PC-3 (cell line): ENCODE measurements around the gene CCR5AS.

Source experiments
- EZH2 ChIP-seq: fragments of 300-600 bp; sonication (generic); IDR thresholded peaks from one replicate; pipeline ENCODE4 v1.6.1; 2017; ENCODE audit warnings: antibody characterized with exemption, mild to moderate bottlenecking, low read length; ENCODE audit not compliant: unreplicated experiment
- EZH2phosphoT487 ChIP-seq: fragments of 300-600 bp; sonication (generic); IDR thresholded peaks from 2 replicates; pipeline ENCODE4 v1.6.1; 2018; ENCODE audit warnings: mild to moderate bottlenecking, antibody characterized with exemption, low read length, borderline replicate concordance
- TF ChIP-seq, protein P1 (sequence below): fragments of 300-600 bp; sonication (generic); conservative IDR thresholded peaks from 2 replicates; pipeline ENCODE4 v1.5.1; 2017; ENCODE audit warnings: antibody characterized with exemption, low read depth, mild to moderate bottlenecking, low read length

GRCh38 chr3:46413951-46414350, 7.1 kb upstream of the CCR5AS start:
- TF ChIP-seq, protein P1, sequence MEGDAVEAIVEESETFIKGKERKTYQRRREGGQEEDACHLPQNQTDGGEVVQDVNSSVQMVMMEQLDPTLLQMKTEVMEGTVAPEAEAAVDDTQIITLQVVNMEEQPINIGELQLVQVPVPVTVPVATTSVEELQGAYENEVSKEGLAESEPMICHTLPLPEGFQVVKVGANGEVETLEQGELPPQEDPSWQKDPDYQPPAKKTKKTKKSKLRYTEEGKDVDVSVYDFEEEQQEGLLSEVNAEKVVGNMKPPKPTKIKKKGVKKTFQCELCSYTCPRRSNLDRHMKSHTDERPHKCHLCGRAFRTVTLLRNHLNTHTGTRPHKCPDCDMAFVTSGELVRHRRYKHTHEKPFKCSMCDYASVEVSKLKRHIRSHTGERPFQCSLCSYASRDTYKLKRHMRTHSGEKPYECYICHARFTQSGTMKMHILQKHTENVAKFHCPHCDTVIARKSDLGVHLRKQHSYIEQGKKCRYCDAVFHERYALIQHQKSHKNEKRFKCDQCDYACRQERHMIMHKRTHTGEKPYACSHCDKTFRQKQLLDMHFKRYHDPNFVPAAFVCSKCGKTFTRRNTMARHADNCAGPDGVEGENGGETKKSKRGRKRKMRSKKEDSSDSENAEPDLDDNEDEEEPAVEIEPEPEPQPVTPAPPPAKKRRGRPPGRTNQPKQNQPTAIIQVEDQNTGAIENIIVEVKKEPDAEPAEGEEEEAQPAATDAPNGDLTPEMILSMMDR = no peak
- TF ChIP-seq EZH2 (no peak), EZH2phosphoT487 (no peak)
